ENCODE data around the gene TRPV2.
A peak's percentile ranks its signal among the peaks of the same experiment; 100 is the strongest.

TRPV2 gene

DNA sequence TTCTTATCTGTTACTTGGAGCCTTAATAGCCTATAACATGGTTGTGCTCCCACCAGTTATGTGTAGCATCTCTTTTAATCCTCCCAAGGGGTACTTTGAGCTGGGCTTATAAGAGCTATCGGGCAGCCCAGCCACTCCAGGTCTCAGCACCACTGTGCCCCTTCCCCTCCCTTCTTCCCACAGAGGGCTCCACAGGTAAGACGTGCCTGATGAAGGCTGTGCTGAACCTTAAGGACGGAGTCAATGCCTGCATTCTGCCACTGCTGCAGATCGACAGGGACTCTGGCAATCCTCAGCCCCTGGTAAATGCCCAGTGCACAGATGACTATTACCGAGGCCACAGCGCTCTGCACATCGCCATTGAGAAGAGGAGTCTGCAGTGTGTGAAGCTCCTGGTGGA, 7.0 kb downstream of the TRPV2 start:
- Mint-ChIP-seq H3K27ac (no peak overlapping the region), H3K9me3 (no peaks in the 10 kb centered on the region), H3K27me3 (no peaks in the 10 kb centered on the region), H3K36me3 (peaks cover 15% of the 10 kb centered on the region), H3K4me3 (no peak overlapping the region), H3K4me1 (peaks cover 10% of the 10 kb centered on the region)
- ATAC-seq (ENCODE audit: low read depth), result no peak
- DNase-seq (ENCODE audit: low spot score in 2 of 2), result no peak

DNA sequence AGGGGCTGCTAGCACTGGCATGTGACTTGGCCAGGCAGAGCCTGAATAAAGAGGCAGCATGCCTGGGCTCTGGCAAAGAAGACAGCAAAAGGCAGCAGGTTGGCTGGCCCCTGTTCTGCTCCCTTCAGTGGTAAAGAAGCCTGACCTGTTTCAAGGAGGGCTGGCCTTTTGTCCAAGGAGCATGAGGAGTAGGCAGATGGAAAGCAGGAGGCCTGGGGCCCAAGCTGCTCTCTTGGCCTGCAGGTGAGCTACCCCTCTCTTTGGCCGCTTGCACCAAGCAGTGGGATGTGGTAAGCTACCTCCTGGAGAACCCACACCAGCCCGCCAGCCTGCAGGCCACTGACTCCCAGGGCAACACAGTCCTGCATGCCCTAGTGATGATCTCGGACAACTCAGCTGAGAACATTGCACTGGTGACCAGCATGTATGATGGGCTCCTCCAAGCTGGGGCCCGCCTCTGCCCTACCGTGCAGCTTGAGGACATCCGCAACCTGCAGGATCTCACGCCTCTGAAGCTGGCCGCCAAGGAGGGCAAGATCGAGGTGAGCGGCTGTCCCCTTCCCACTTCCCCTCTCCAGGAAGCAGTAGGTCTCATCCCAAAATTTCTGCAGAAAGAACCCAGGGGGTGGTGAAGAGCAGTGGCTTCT, 8.0 kb downstream of the TRPV2 start:
- Mint-ChIP-seq H3K27ac (no peak overlapping the region), H3K36me3 (peaks cover 12% of the 10 kb centered on the region), H3K4me1 (peaks cover 10% of the 10 kb centered on the region), H3K4me3 (no peak overlapping the region), H3K9me3 (no peaks in the 10 kb centered on the region), H3K27me3 (no peaks in the 10 kb centered on the region)
- no peak for DNase-seq (ENCODE audit: low spot score in 2 of 2)
- no peak for ATAC-seq (ENCODE audit: low read depth)

DNA sequence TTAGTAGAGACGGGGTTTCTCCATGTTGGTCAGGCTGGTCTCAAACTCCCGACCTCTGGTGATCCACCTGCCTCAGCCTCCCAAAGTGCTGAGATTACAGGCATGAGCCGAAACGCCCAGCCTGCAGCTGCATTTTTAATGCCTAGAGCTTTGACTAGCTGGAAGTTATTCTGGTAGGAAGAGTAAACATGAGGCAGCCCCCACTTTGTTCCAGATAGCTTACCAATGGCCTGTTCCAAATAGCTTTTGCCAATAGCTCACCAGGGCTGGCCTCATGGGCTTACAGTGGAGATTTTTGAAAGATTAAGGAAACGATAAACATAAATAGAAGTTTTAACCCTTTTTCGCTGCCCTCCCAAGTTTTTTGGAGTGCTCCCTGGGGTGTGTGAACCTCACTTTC, 9.8 kb downstream of the TRPV2 start:
- H3K36me3 Mint-ChIP-seq, result peaks cover 15% of the 10 kb centered on the region

DNA sequence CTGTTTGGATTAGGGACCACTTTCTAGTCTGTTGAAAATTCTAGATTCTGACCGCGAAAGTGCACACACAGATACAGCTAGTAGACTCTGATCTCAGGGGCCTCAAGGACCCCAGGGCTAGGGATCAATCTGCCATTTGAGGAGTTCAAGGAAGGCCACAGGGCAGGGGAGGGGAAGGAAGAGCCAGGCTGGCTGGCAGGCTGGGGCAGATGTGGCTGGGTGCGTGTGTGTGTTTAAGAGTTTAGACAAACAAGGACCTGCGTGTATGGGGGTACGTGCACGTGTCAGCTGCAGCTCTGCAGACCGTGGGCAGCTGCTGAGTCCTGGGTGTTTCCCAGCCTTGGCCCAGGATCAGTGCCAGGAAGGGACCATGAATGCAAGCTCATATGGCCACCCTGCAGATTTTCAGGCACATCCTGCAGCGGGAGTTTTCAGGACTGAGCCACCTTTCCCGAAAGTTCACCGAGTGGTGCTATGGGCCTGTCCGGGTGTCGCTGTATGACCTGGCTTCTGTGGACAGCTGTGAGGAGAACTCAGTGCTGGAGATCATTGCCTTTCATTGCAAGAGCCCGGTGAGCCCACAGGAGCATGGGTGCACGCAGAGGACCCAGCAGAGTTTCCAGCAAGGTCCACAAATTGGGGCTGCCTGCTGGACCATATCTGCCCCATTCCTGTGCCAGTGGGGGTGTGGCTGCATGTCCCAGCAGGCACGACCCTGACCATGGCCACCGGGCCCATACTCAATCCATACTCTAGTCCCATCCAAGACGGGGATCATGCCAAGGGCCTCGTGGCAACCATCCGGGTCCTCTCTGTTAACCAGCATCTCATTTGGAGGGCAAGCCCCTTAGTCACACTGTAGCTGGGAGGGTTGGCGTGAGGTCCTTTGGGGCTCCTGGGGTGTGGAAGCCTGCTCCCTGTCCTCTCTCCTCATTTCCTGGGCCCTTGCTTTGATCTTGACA, 10.6 kb downstream of the TRPV2 start:
- H3K27me3 Mint-ChIP-seq, result no peaks in the 10 kb centered on the region
- peaks cover 19% of the 10 kb centered on the region for H3K36me3 Mint-ChIP-seq
- no peaks in the 10 kb centered on the region for H3K4me1 Mint-ChIP-seq

More for the DNA sequence above, 9.8 kb downstream of the TRPV2 start:
- Mint-ChIP-seq H3K27ac (peak overlapping the region; percentile 55), H3K4me3 (no peak overlapping the region), H3K27me3 (no peaks in the 10 kb centered on the region), H3K9me3 (no peaks in the 10 kb centered on the region), H3K4me1 (no peaks in the 10 kb centered on the region)
- DNase-seq (ENCODE audit: low spot score in 2 of 2) (no peak), ATAC-seq (ENCODE audit: low read depth) (no peak)

DNA sequence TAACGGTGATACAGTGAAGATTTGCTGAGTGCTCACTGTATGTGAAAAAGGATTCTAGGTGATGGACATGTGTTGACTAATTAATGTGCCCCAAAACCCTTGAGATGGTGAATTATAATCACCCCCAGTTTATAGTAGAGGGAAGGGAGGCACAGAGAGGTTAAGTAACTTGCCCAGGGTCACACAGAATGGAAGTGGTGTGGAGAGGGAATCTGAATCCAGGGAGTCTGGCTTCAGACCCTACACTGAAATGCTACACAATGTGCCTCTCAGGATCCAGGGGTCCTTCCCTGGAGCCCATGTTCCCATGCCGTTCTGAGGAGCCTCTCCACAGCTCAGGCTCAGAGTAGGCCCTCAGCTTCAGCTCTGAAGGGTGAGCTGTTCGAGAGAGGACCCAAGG, 11.6 kb downstream of the TRPV2 start:
- Mint-ChIP-seq H3K4me1 (no peaks in the 10 kb centered on the region), H3K27ac (no peak overlapping the region), H3K4me3 (no peak overlapping the region), H3K27me3 (no peaks in the 10 kb centered on the region), H3K9me3 (no peaks in the 10 kb centered on the region), H3K36me3 (peaks cover 16% of the 10 kb centered on the region)
- DNase-seq (ENCODE audit: low spot score in 2 of 2) (no peak), ATAC-seq (ENCODE audit: low read depth) (no peak)

More for the DNA sequence above, 10.6 kb downstream of the TRPV2 start:
- no peak overlapping the region for H3K4me3 Mint-ChIP-seq
- H3K9me3 Mint-ChIP-seq, result no peaks in the 10 kb centered on the region
- peak overlapping the region; percentile 55 for H3K27ac Mint-ChIP-seq
- DNase-seq (ENCODE audit: low spot score in 2 of 2) (no peak), ATAC-seq (ENCODE audit: low read depth) (no peak)

DNA sequence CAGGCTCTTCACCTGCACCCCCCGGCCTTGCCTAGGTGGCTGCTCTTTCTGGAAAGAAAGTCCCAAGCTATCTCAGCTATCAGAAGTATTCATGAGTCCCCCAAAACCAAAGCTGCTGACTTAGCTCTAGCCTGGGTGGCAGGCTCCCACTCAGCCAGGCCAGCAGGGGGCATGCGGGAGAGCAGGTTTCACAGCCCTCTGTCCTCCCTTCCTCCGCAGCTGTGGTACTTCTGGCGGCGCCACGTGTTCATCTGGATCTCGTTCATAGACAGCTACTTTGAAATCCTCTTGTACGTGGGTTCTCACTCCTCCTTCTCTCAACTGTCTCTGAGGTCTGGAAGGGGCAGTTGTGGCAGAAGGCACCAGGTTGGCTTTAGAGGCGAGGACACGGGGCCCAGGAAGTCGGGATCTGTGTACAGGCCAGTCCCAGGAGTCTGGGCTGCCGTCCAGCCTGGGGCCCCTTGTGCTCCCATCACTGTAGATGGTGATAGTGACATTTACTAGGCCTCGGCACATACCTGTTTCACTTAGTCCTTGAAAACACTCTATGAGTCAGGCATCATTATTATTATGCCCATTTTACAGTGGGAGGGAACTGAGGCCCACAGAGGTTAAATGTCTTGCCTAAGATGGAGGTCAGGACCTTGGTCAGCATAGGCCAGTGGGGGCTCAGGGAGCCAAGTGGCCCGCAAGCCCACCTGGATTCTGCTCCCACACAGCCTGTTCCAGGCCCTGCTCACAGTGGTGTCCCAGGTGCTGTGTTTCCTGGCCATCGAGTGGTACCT, 12.9 kb downstream of the TRPV2 start:
- no peaks in the 10 kb centered on the region for H3K9me3 Mint-ChIP-seq
- DNase-seq (ENCODE audit: low spot score in 2 of 2) (no peak), ATAC-seq (ENCODE audit: low read depth) (peak; percentile 80)
- peaks cover 17% of the 10 kb centered on the region for H3K36me3 Mint-ChIP-seq
- H3K4me1 Mint-ChIP-seq, result no peaks in the 10 kb centered on the region
- no peak overlapping the region for H3K27ac Mint-ChIP-seq
- no peaks in the 10 kb centered on the region for H3K27me3 Mint-ChIP-seq
- H3K4me3 Mint-ChIP-seq, result no peak overlapping the region

DNA sequence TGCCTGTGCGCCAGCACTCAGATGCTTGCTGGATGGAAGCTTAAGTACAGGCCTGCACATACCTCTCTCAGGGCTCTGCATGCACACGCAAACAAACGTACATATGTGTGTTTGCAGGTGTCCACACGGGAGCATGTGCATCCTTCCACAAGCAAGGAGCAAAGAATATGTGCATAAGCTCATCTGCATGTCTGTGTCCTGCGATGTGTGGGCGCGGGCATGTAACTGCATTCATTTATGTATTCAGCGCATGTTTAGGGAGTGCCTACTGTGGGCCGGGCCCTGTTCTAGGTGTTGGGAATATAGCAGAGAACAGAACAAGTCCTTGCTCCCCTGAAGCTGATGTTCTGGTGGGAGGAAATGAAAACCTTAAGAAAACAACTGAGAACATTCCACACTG, 13.7 kb downstream of the TRPV2 start:
- Mint-ChIP-seq H3K27ac (no peak overlapping the region), H3K36me3 (peaks cover 17% of the 10 kb centered on the region), H3K9me3 (no peaks in the 10 kb centered on the region), H3K4me1 (no peaks in the 10 kb centered on the region), H3K27me3 (no peaks in the 10 kb centered on the region), H3K4me3 (no peak overlapping the region)
- DNase-seq (ENCODE audit: low spot score in 2 of 2) (no peak), ATAC-seq (ENCODE audit: low read depth) (no peak)

DNA sequence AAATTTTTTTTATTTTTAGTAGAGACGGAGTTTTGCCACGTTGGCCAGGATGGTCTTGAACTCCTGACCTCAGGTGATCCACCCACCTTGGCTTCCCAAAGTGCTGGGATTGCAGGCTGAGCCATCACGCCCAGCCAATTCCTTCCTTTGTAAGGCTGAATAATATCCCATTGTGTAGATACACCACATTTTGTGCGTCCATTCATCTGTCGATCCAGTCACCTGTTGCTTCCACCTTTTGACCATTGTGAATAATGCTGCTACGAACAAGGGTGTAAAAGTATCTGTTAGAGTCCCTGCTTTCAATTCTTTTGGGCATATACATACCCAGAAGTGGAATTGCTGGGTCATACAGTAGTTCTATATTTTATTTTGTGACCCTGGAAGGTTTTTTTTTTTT, 15.3 kb downstream of the TRPV2 start:
- peaks cover 15% of the 10 kb centered on the region for H3K36me3 Mint-ChIP-seq
- H3K4me1 Mint-ChIP-seq, result peaks cover 2% of the 10 kb centered on the region
- H3K4me3 Mint-ChIP-seq, result no peak overlapping the region
- no peaks in the 10 kb centered on the region for H3K9me3 Mint-ChIP-seq
- H3K27ac Mint-ChIP-seq, result no peak overlapping the region
- no peaks in the 10 kb centered on the region for H3K27me3 Mint-ChIP-seq
- no peak for ATAC-seq (ENCODE audit: low read depth)
- no peak for DNase-seq (ENCODE audit: low spot score in 2 of 2)

DNA sequence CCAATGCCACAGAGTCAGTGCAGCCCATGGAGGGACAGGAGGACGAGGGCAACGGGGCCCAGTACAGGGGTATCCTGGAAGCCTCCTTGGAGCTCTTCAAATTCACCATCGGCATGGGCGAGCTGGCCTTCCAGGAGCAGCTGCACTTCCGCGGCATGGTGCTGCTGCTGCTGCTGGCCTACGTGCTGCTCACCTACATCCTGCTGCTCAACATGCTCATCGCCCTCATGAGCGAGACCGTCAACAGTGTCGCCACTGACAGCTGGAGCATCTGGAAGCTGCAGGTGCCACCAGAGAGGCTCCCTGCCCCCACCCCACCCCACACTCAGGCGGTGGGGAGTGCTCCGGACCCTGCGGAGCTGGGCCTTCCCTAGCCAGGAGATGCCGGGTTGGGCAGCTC, 16.6 kb downstream of the TRPV2 start:
- Mint-ChIP-seq H3K4me1 (peaks cover 8% of the 10 kb centered on the region), H3K27ac (no peak overlapping the region), H3K27me3 (no peaks in the 10 kb centered on the region), H3K9me3 (no peaks in the 10 kb centered on the region), H3K4me3 (no peak overlapping the region), H3K36me3 (peaks cover 11% of the 10 kb centered on the region)
- DNase-seq (ENCODE audit: low spot score in 2 of 2), result no peak
- no peak for ATAC-seq (ENCODE audit: low read depth)

DNA sequence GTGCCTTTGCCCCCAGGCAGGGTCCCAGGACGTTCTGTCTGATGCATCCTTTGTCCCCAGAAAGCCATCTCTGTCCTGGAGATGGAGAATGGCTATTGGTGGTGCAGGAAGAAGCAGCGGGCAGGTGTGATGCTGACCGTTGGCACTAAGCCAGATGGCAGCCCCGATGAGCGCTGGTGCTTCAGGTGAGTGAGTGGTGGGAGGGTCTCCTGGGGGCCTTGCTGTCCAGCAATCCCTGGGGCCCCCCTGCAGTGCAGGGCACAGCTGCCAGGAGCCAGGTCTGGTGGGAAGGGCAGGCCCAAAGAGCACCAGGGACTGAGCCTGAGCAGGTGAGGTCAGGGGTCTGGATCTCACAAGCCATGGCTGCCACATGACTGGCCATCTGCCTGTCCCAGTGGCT, 18.1 kb downstream of the TRPV2 start:
- H3K27ac Mint-ChIP-seq, result no peak overlapping the region

DNA sequence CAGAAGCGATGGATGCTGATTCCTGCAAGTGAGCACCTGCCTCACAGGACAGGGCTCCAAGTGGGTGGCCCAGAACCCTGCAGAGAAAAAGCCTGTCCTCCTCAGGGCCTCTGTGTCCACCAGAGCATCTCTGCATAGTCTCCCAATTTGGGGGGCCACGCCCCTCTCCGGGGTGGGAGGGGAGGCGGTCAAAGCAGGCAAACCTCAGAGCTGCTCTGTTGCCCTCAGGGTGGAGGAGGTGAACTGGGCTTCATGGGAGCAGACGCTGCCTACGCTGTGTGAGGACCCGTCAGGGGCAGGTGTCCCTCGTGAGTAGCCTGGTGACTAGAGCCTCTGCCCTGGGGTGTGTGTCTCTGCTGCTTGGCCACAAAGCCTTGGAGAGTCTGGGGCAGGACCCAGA, 19.3 kb downstream of the TRPV2 start:
- DNase-seq (ENCODE audit: low spot score in 2 of 2) (no peak), ATAC-seq (ENCODE audit: low read depth) (no peak)
- peak overlapping the region; percentile 70 for H3K27ac Mint-ChIP-seq
- no peaks in the 10 kb centered on the region for H3K9me3 Mint-ChIP-seq
- H3K4me3 Mint-ChIP-seq, result no peak overlapping the region
- H3K4me1 Mint-ChIP-seq, result peaks cover 18% of the 10 kb centered on the region
- peaks cover 7% of the 10 kb centered on the region for H3K36me3 Mint-ChIP-seq
- no peaks in the 10 kb centered on the region for H3K27me3 Mint-ChIP-seq

More for the DNA sequence above, 18.1 kb downstream of the TRPV2 start:
- H3K4me3 Mint-ChIP-seq, result no peak overlapping the region
- no peak for DNase-seq (ENCODE audit: low spot score in 2 of 2)
- no peaks in the 10 kb centered on the region for H3K9me3 Mint-ChIP-seq
- no peaks in the 10 kb centered on the region for H3K27me3 Mint-ChIP-seq
- H3K4me1 Mint-ChIP-seq, result peaks cover 12% of the 10 kb centered on the region
- no peak for ATAC-seq (ENCODE audit: low read depth)
- H3K36me3 Mint-ChIP-seq, result peaks cover 11% of the 10 kb centered on the region

DNA sequence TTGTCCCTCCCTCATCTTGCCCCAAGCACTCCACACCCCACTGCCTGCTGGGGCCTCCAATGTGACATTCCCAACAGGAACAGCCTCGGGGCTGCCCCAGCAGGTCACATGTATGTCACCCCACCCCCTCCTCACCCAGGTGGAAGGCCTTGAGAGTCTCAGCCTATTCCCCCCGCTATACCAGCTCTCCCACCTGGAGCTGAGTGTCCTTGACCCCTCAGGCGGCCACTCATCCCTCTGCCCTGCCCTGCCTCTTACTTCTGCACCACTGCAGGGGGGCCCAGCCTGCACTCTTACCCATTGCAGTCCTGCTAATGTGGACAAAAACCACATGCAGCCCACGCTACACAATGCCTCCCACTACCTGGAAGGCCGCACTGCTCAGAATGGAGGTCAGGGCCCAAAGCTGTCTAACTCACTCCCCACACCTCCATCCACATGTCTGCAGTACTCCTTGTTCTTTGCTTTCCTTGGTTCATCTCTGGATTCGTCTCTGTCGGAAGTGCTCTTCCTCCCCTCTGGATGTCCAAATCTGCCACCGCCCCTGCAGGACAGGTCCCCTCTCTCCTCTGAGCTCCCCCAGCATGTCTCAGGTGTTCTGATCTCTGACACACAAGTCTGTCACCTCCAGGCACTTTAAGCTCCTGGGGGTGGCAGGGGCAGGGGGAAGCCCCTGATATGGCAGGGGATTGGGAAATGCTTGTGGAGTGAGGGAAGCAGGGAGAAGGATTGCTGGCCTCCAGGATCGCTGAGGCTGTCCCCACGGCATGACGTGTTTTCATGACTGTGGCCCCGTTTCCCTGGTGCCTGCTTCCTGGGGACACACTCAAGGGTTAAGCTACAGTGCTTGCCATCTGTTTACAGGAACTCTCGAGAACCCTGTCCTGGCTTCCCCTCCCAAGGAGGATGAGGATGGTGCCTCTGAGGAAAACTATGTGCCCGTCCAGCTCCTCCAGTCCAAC, 20.8 kb downstream of the TRPV2 start:
- Mint-ChIP-seq H3K4me1 (peaks cover 30% of the 10 kb centered on the region), H3K27me3 (no peaks in the 10 kb centered on the region), H3K27ac (peak overlapping the region; percentile 70), H3K9me3 (no peaks in the 10 kb centered on the region), H3K4me3 (no peak overlapping the region), H3K36me3 (peaks cover 6% of the 10 kb centered on the region)
- DNase-seq (ENCODE audit: low spot score in 2 of 2) (no peak), ATAC-seq (ENCODE audit: low read depth) (no peak)

DNA sequence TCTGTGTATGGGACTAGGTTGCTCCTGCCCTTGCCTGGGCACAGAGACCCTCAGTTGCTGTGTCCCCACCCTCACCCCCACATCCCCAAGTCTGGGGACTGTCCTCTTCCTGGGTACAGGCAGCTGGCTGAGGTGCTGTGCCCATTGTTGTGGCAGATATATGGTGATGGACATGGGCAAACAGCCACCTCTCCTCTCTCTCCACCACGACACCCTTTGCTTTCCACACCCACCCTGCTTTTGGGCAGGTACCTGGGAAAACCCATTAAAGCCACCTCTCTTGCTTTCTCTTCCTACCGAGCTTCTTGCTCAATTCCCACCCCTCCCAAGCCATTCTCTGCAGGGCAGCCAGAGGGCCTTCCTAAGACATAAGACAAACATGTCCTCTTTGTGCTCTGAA, 21.7 kb downstream of the TRPV2 start:
- DNase-seq (ENCODE audit: low spot score in 2 of 2), result no peak
- Mint-ChIP-seq H3K27ac (no peak overlapping the region), H3K27me3 (no peaks in the 10 kb centered on the region), H3K4me3 (no peak overlapping the region), H3K4me1 (peaks cover 34% of the 10 kb centered on the region), H3K36me3 (peaks cover 10% of the 10 kb centered on the region), H3K9me3 (no peaks in the 10 kb centered on the region)
- no peak for ATAC-seq (ENCODE audit: low read depth)

All from memory B cell (primary cell).